Vagina (tissue), 2 donors: ENCODE data around the gene PPP2R2B. TPM values are rescaled to one million over a fixed set of nuclear protein-coding genes. Genes with fewer than 3 reads are reported as not detected.

Experiments
- DNase-seq, 2 donors: peaks; one replicate each; pipeline ENCODE4 v3.0.0-alpha.2; 2017; ENCODE audit errors: extremely low spot score in 2 of 2
- H3K27ac ChIP-seq: fragments of 200-600 bp; sonication (generic); one replicate; pipeline ENCODE4 v1.5.1; 2019
- H3K27me3 ChIP-seq: fragments of 200-600 bp; sonication (generic); one replicate; pipeline ENCODE4 v1.5.1; 2019
- H3K36me3 ChIP-seq, 2 donors: fragments of 200-600 bp; sonication (generic); one replicate each; pipeline ENCODE4 v1.5.1; 2017 to 2019
- H3K4me1 ChIP-seq: fragments of 200-600 bp; sonication (generic); one replicate; pipeline ENCODE4 v1.5.1; 2019
- H3K4me3 ChIP-seq, 2 donors: fragments of 200-600 bp; sonication (generic); 1 replicate in 1 of 2; 2 replicates in 1 of 2; pipeline ENCODE4 v1.5.1; 2016 to 2019
- H3K9me3 ChIP-seq: fragments of 200-600 bp; sonication (generic); one replicate; pipeline ENCODE4 v1.5.1; 2019
- CTCF ChIP-seq, 3 experiments: fragments of 450-650 bp in 2 of 3; fragments of 200-600 bp in 1 of 3; sonication (generic) in 1 of 3; IDR thresholded peaks; one replicate each; pipeline ENCODE4 v1.5.1; 2017 to 2019; ENCODE audit warnings: antibody characterized with exemption in 3 of 3, mild to moderate bottlenecking in 2 of 3, moderate library complexity in 2 of 3
- POLR2A ChIP-seq, 2 donors: fragments of 450-650 bp; IDR thresholded peaks; one replicate each; pipeline ENCODE4 v1.6.1; 2017; ENCODE audit warnings: antibody characterized with exemption in 2 of 2, mild to moderate bottlenecking in 2 of 2, moderate library complexity in 2 of 2
- POLR2AphosphoS5 ChIP-seq, 2 donors: sonication (generic); formaldehyde crosslinking; IDR thresholded peaks; one replicate each; pipeline ENCODE4 v1.9.0; 2017; ENCODE audit warnings: antibody characterized with exemption in 2 of 2, mild to moderate bottlenecking in 2 of 2, low read depth in 1 of 2; ENCODE audit not compliant: insufficient read depth in 1 of 2
- intact Hi-C: fragments of 100-400 bp; cut with DNase I; formaldehyde crosslinking; loops from one replicate; pipeline ENCODE4 v1.15.1; 2023
- total RNA-seq: library from RNA; depleted of rRNA; stranded (reverse); fragments of >200 nt; gene quantifications from one replicate; pipeline ENCODE4 v1.2.3, GENCODE V29; 2016

PPP2R2B gene
- total RNA-seq, 1 donor from 2014 or later: 6.6 TPM

- DNase-seq: no peak
- Histone ChIP-seq H3K4me1 (peaks cover 13% of the 10 kb centered on the region), H3K27me3 (no peaks in the 10 kb centered on the region), H3K9me3 (no peaks in the 10 kb centered on the region), H3K27ac (no peak overlapping the region), H3K36me3 (no peaks in the 10 kb centered on the region), H3K4me3 (no peak overlapping the region)
- TF ChIP-seq POLR2A (IDR thresholded peaks at IDR 0.05): no peak
- TF ChIP-seq CTCF (IDR thresholded peaks at IDR 0.05): no peak
- no peak for TF ChIP-seq POLR2AphosphoS5 (IDR thresholded peaks at IDR 0.05; ENCODE audit: insufficient read depth in 1 of 2, low read depth in 1 of 2)
- intact Hi-C loops: no loop called here
Measured at GRCh38 chr5:146589028-146589345, 289.6 kb downstream of the PPP2R2B start.

- Histone ChIP-seq H3K9me3 (no peaks in the 10 kb centered on the region), H3K36me3 (no peaks in the 10 kb centered on the region), H3K4me1 (peaks cover 13% of the 10 kb centered on the region), H3K27ac (no peak overlapping the region), H3K27me3 (no peaks in the 10 kb centered on the region), H3K4me3 (no peak overlapping the region)
- intact Hi-C loops: no loop called here
- DNase-seq: no peak
- TF ChIP-seq CTCF (IDR thresholded peaks at IDR 0.05): no peak
- TF ChIP-seq POLR2AphosphoS5 (IDR thresholded peaks at IDR 0.05; ENCODE audit: insufficient read depth in 1 of 2, low read depth in 1 of 2): no peak
Measured at GRCh38 chr5:146588331-146589027, 290.1 kb downstream of the PPP2R2B start.

GRCh38 chr5:146586752-146587151 is 291.8 kb downstream of the PPP2R2B start:
- no peaks in the 10 kb centered on the region for H3K36me3 ChIP-seq
- no peaks in the 10 kb centered on the region for H3K27me3 ChIP-seq
- TF ChIP-seq POLR2A (IDR thresholded peaks at IDR 0.05) (no peak), POLR2AphosphoS5 (IDR thresholded peaks at IDR 0.05; ENCODE audit: insufficient read depth in 1 of 2, low read depth in 1 of 2) (no peak)
- H3K9me3 ChIP-seq: no peaks in the 10 kb centered on the region
- no peak overlapping the region for H3K4me3 ChIP-seq
- intact Hi-C loops: no loop called here
- DNase-seq: no peak
- H3K4me1 ChIP-seq: peaks cover 13% of the 10 kb centered on the region
- H3K27ac ChIP-seq: no peak overlapping the region

- Histone ChIP-seq H3K4me3 (no peak overlapping the region), H3K9me3 (no peaks in the 10 kb centered on the region), H3K27ac (no peak overlapping the region), H3K27me3 (no peaks in the 10 kb centered on the region), H3K36me3 (no peaks in the 10 kb centered on the region), H3K4me1 (peaks cover 13% of the 10 kb centered on the region)
- no peak for DNase-seq
- intact Hi-C loops: no loop called here
- TF ChIP-seq CTCF (IDR thresholded peaks at IDR 0.05) (no peak), POLR2AphosphoS5 (IDR thresholded peaks at IDR 0.05; ENCODE audit: insufficient read depth in 1 of 2, low read depth in 1 of 2) (no peak), POLR2A (IDR thresholded peaks at IDR 0.05) (no peak)
Measured at GRCh38 chr5:146584750-146585149, 293.8 kb downstream of the PPP2R2B start.

- no peaks in the 10 kb centered on the region for H3K4me1 ChIP-seq
- H3K9me3 ChIP-seq: no peaks in the 10 kb centered on the region
- H3K4me3 ChIP-seq: no peak overlapping the region
- no peak overlapping the region for H3K27ac ChIP-seq
- DNase-seq: no peak
- no peaks in the 10 kb centered on the region for H3K27me3 ChIP-seq
- no peak for TF ChIP-seq CTCF (IDR thresholded peaks at IDR 0.05)
- TF ChIP-seq POLR2AphosphoS5 (IDR thresholded peaks at IDR 0.05; ENCODE audit: insufficient read depth in 1 of 2, low read depth in 1 of 2): no peak
- TF ChIP-seq POLR2A (IDR thresholded peaks at IDR 0.05): no peak
- H3K36me3 ChIP-seq: no peaks in the 10 kb centered on the region
- intact Hi-C loops: no loop called here
Measured at GRCh38 chr5:146582051-146582596, 296.4 kb downstream of the PPP2R2B start.
